GM18505 (cell line): Measurements from ENCODE around the gene ZCCHC24.
"Not testable (repeated sequence)": the region's sequence is repeated elsewhere in the genome, so short reads cannot be mapped to it uniquely, and the experiment has no call there.

Source experiments
- ATAC-seq: cut with Tn5 transposase; IDR thresholded peaks from one replicate; pipeline ENCODE4 v1.9.1; 2021; ENCODE audit not compliant: unreplicated experiment
- POLR2A ChIP-seq: IDR thresholded peaks from 4 replicates; pipeline ENCODE4 v1.6.1; 2011; ENCODE audit warnings: borderline replicate concordance; ENCODE audit not compliant: insufficient read depth, insufficient read length; ENCODE audit errors: extremely low read depth

The ZCCHC24 gene

DNA sequence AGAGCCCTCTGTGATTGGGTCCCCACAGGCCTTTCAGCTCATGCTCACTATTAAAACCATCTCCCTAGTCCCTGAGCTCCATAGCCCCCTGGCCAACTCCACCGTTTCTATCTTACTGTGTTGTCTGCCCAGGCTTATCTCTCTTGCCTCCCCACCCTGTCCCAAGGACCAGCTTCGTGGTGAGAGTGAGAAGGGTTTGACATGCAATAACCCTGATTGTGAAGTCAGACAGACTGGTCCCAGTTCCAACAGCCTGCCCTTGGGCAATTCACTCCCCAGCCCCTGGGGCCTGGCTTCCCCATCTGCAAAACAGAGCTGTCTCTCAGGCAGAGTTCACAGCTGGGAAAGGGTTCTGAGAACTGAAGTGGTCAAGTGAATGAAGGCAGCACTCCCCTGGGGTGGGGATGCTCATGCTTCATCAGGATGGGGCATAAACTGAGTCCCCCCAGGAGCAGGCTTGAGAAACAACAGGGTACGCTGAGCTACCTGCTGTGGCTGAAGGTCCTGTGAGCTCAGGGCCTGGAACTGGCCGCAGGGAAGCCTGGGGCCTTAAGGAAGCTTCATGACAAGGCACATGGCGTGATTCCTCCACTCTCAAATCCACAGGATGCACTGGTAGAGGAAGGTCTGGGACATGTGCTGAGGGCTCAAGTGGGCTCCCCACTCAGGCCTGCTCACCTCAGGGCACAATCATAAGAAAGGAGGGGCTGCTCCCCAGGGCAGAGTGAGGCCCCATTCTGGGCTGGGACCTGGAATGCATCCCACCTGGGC lies 100.0 kb downstream of the ZCCHC24 start:
- TF ChIP-seq POLR2A: no peak
- no peak for ATAC-seq

DNA sequence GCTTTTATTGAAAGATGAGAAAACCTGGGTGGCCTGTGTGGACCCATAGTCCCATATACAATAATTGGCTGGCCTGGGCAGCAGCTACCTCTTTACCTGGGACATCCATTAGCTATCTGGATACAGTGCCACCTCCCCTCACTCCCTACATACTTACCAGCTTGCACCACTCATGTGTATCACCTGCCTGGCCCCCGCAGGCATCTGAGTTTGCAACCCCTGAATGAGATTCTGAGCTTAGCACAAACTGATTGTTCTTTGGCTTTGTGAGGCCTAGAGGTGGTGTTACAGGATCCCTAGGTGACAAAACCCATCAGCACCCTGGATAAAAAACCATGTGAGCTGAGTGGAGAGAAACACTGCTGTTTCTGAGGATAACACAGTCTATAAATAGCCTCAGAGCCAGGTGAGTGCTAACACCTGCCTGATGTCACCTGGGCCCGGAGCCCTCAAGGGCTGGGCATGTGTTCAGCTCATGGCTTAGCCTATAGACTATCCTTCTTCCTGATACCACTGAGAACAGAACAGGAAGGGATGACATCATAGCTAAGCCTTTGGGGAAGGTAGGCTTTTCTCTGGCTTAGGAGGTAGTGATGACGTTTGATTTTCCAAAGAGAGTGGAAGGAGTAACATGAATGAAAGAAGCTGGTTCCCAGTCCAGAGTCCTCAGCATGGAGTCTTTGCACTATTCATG lies 100.8 kb downstream of the ZCCHC24 start:
- no peak for TF ChIP-seq POLR2A
- no peak for ATAC-seq

DNA sequence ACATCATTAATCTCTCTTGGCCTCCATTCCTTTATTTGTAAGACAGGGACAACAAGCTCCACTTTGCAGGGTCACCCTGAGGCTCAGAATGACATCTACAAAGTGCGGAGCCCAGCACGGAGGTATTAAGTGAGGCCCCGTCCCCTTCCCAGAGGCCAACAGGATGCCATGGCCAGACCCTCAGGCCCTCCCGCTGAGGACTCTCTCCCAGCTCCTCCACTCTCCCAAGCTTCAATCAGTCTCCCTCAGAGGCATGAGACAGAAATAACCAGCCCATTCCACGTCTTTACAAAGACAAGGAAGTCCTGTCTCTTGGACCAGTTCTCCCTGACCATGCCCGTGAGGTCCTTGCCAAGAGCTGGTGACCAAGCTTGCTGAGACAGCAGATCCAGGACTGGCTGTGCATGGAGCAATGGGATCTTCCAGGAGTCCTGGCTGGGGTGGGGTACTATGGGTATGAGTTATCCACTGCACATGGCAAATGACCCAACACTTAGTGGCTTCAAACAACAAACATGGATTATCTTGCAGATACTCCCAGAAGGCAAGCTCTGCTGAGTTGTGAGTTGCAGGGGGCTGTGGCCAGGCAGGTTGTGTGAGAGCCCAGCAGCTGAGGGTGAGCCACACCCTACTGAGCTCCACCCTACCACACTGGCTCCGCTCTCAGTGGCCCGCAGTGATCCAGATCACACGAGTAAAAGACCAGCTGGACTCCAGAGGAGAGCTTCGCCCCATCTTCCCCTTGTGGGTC lies 102.4 kb downstream of the ZCCHC24 start:
- ATAC-seq: no peak
- TF ChIP-seq POLR2A: no peak

DNA sequence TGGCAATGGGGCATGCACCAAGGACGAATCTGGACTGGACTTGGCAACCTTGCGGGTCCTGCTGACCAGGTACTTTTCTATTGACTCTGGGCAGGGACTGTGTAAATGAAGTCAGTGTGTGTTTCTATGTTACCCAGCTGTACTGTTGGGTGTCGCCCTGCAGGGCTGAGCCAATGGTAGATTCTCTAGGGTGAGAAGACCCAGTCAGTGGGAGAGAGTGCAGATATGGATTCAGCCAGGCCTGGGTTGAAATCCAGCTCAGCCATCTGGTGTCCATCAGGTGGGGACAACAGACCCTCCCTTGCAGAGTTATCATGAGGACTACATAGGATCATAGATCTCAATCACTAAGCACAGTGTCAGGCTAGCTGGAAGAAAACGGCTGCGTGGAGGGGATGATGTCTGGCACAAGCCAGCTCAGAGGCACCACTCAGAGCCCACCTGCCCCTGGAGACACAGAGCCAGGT lies 103.1 kb downstream of the ZCCHC24 start:
- ATAC-seq: no peak
- no peak for TF ChIP-seq POLR2A

DNA sequence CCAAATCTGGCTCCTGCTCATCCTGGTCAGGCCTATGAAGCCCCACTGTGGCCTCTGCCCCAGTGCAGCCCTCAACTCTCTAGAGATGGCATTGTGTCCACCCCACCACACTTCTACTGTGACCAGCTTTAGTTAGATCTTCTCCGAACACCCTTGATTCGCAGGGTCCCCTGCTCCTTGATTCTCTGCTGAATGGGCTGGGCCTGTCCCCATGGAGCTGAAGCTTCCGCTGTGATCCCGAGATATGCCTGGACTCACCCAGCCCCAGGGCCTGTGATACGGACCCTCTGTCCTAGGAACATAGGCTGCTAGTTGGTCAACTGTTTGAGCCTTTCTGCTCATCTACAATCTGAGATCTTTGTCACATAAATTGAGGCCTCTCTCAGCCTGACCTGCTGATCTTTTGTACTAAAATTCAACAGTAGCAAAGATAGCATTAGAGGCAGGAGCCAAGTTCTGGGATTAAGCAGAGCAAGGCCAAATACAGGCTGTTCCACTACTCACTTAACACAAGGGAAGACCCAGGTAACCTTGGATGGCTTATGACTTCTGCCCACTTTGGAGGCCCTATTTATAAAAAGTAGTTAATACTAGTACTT lies 104.7 kb downstream of the ZCCHC24 start:
- no peak for ATAC-seq
- no peak for TF ChIP-seq POLR2A

DNA sequence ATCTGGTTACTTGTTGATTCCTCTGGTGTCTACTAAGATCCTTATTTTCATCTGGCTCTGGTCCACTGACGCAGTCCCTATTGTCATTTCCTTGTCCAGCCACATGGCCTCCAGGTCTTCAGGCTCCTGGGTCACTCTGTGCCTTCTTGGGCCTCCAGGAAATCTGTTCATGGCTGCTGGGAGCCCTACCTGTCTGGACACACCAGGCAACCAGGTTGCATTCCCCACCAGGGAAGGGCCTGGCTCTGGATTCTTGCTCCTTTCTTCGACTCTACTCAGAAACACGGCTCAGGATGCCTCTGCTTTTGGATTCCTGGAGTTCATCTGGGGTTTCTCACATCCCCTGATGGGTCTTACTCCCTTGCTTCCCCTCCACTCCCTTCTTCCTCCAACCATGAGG lies 106.2 kb downstream of the ZCCHC24 start:
- ATAC-seq: no peak
- no peak for TF ChIP-seq POLR2A

DNA sequence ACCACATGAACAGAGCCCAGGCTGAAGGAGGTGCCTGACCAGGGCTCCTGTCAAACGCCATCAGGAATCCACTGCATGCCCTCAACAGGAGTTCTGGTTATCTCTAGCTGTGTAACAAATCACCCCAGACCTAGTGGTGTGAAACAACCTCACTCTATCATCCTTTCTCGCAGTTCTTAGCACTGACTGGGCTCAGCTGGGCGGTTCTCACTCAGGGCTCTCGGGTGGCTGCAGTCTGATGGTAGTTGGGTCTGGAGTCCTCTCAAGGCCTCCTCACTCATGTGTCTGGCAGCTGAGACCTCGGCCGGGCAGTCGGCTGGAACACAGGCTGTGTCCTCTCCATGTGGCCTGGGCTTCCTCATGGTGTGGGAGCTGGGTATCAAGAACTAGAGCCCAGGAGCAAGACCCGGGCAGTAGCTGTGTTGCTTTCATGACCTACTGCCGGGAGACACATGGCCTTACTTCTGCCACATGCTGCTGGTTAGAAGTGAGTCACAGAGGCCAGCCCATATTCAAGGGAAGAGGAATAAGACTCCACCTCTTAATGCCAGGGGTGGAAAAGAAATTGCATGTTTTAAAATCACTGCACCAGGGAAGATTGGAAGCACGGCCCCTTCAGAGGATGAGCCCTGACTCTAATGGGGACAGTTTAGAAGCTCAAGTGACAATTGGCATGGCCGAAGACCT lies 107.5 kb downstream of the ZCCHC24 start:
- not testable (repeated sequence) for ATAC-seq

DNA sequence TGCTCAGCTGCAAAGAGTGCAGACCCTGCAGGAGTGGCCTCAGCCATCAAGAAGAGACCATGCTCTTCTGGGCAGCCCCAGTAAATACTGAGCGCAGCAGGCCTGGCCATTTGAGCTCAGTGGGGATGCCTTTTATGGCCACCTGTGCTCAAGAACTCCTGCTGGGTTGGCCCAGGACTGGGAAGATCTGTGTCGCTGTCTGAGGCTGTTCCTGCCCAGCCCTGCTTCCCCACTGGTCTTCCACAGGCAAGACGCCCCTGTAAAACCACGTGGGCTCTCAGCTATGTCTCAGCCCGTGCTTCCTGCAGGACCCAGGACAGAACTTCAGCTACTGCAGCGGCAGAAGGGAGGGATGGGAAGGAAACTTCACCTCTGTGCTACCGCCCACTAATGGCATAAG lies 108.7 kb downstream of the ZCCHC24 start:
- TF ChIP-seq POLR2A: no peak
- ATAC-seq: no peak

DNA sequence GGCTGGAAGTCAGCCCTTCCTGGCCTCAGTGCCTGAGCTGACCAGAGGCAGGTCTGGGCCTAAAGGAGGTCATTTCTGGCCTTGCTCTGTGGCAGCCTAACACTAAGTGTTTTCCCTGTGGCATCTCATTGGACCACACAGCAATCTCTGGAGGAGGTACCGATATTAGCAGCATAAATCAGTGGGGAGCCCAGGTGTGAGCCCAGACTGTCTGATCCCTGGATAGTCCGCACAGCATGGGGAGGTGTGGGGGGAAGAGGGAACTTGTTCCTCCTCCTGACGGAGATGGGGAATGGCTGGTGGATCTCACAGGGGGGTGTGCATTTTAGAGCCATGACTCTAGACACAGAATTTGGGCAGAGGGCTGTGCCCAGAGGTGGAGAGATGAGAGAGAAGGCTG lies 109.1 kb downstream of the ZCCHC24 start:
- ATAC-seq: no peak
- TF ChIP-seq POLR2A: no peak

DNA sequence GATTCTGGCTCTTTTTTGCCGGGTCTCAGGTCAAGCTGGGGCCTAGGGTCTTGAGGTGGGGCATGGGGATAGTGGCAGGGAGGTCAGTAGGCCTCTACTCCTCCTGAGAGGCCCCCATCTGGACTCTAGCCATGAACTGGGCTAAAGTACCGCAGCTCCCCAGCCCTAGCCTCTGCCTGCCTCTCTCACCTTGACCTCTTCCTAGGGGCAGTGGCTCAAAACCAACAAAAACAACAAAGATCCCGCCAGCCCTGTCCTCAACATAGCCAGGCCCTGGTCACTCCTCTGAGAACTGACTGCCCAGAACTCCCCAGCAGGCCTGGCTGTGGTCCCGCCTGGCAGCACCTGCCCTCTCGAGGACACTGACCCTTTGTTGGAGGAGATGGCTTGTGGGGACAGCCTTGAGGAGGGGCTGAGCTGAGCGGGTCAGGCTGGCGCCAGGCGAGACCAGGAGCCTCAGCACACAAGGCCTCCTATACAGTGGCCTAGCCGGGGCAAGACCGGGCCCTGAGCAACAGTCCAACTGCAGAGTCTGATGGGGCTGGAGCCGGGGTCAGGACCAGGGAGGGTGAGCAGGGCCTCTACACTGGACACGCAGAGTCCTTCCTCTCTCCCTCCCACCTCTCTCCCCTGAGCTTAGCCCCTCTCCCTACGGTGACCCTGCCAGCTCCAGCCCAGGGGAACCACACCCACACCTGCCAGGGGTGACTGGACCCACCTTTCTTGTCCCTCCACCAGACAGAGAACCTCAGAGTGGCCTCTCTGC lies 109.8 kb downstream of the ZCCHC24 start:
- no peak for TF ChIP-seq POLR2A
- no peak for ATAC-seq

DNA sequence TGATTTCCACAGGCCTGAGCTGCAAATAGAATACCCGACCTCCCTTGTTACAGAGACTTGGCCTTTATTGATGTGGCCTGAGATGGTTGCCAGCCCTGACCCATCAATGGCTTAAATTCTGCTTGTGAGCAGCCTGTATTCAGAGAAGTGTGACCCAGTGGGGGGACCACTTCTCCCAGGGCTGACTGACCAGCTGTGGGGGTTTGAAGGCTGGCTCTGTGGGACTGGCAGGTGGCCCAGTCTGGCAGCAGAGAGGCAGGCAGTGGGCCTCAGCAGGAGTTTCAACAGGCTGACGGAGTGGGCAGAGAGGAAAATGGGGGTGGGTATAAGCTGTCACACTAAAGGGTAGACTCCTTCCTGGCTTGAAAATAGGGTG lies 110.3 kb downstream of the ZCCHC24 start:
- ATAC-seq: no peak
- TF ChIP-seq POLR2A: no peak

DNA sequence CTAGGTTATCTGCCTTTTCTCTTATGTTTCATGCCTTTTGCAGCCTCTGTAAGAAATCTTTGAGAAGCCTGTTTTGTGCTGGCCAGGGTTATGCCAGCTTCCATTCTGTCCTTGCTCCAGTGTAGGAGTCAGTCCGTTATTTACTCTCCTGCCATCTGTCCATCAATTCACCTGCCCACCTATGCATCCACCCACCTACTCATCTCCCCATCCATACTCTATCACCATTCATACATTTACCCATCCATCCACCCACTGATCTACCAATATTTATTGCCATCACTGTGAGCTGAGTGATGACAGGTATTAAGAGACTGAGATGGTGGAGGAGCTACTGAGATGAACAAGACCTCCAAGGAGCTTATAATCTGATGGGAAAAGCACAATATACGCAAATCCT lies 110.9 kb downstream of the ZCCHC24 start:
- no peak for ATAC-seq

More for the DNA sequence above, 110.9 kb downstream of the ZCCHC24 start:
- TF ChIP-seq POLR2A: no peak
